Astrocyte of the cerebellum (primary cell): ENCODE data around the gene ACACA.

Experiments
- DNase-seq: peaks from one replicate; pipeline ENCODE4 v3.0.0-alpha.2; 2011; ENCODE audit warnings: low read depth
- H3K4me3 ChIP-seq: 2 replicates; pipeline ENCODE4 v1.5.1; 2011; ENCODE audit warnings: mild to moderate bottlenecking, low read depth, low read length, moderate library complexity
- in situ Hi-C: cut with HindIII; loops from 2 replicates; pipeline ENCODE4 v1.10.0; 2017; ENCODE audit warnings: low sequenced_read_pairs
- TF ChIP-seq, protein P1 (sequence below): IDR thresholded peaks from 2 replicates; pipeline ENCODE4 v1.5.1; 2012; ENCODE audit warnings: low read length, low read depth, moderate library complexity, mild to moderate bottlenecking; ENCODE audit errors: missing control alignments

ACACA gene

GRCh38 chr17:37292429-37293139 is 114.1 kb downstream of the ACACA start:
- in situ Hi-C loops: no loop called here
- DNase-seq: no peak
- TF ChIP-seq, protein P1, sequence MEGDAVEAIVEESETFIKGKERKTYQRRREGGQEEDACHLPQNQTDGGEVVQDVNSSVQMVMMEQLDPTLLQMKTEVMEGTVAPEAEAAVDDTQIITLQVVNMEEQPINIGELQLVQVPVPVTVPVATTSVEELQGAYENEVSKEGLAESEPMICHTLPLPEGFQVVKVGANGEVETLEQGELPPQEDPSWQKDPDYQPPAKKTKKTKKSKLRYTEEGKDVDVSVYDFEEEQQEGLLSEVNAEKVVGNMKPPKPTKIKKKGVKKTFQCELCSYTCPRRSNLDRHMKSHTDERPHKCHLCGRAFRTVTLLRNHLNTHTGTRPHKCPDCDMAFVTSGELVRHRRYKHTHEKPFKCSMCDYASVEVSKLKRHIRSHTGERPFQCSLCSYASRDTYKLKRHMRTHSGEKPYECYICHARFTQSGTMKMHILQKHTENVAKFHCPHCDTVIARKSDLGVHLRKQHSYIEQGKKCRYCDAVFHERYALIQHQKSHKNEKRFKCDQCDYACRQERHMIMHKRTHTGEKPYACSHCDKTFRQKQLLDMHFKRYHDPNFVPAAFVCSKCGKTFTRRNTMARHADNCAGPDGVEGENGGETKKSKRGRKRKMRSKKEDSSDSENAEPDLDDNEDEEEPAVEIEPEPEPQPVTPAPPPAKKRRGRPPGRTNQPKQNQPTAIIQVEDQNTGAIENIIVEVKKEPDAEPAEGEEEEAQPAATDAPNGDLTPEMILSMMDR: no peak
- H3K4me3 ChIP-seq: no peak overlapping the region

DNA sequence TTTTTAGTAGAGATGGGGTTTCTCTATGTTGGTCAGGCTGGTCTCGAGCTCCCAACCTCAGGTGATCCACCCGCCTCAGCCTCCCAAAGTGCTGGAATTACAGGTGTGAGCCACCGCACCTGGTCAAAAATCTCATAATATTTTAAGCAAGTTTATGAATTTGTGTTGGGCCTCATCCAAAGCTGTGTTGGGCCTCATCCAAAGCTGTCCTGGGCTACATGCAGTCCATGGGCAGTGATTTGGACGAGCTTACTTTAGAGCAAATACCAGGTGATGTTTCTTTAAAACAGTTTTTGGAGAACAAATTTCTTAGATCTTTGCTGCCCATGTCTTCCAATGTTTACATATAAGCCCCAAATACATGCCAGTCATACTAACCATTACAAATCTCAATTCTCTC is 115.3 kb downstream of the ACACA start:
- TF ChIP-seq, protein P1: no peak
- in situ Hi-C loops: no loop called here
- DNase-seq: no peak
- no peak overlapping the region for H3K4me3 ChIP-seq

- no peak for DNase-seq
- TF ChIP-seq, protein P1: no peak
- in situ Hi-C loops: no loop called here
Measured at GRCh38 chr17:37286430-37286829, 120.2 kb downstream of the ACACA start.

DNA sequence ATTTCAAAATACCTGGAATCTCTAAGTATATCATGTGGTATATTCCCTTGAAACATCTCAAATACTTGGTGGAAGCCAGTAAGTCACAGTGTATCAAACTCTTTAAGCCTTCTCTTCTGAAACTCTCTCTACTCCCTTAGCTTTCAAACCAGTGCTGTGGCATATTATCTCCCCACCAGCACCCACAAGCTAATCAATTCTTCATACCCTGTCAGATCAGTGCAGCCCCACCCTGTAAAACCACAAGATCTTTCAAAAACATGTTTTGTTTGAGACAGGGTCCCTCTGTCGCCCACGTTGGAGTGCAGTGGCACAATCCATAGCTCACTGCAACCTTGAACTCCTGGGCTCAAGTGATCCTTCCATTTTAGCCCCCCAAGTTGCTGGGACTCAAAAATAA is 122.4 kb downstream of the ACACA start:
- in situ Hi-C loops: no loop called here
- H3K4me3 ChIP-seq: no peak overlapping the region
- no peak for DNase-seq
- TF ChIP-seq, protein P1: no peak

More at GRCh38 chr17:37286430-37286829, 120.2 kb downstream of the ACACA start:
- no peak overlapping the region for H3K4me3 ChIP-seq

DNA sequence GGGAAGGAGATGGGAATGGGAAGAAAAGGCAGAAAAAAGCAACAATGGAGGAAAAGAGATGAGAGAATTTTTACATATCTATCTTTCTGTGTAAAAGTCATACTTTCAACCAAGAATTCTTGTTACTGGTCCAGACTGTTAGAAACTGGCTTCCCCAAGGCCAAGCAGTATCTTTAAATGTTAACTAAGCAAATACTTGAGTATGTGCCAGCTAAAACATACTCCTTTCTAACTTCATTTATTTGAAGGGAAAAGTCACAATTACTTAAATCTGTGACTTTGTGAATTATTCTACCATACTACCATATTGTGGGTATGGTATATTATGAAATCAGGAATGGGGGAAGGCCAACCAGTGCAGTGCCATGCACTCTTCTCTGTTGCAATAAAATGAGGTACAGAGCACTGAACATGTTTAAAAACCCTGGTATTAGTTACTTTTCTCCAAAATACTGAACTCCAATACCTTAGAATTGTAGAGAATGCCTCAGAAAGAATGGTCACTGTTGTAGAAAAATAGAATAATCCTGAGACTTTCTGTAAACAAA is 123.1 kb downstream of the ACACA start:
- in situ Hi-C loops: no loop called here
- TF ChIP-seq, protein P1: no peak
- no peak for DNase-seq
- H3K4me3 ChIP-seq: no peak overlapping the region

DNA sequence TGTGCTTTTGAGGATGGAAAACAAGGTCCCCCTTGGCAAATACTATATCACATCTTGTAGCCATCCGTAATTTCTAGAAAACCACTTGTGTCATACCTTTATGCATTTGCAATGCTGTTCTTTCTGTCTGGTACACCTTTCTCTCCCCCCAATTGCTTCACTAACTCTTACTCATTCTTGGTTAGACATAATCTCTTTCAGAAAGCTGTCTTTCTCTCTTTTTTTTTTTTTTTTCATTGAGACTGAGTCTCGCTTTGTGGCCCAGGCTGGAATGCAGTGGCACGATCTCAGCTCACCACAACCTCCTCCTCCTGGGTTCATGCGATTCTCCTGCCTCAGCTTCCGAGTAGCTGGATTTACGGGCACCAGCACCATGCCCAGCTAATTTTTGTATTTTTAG is 125.8 kb downstream of the ACACA start:
- TF ChIP-seq, protein P1: no peak
- DNase-seq: no peak
- H3K4me3 ChIP-seq: no peak overlapping the region
- in situ Hi-C loops: no loop called here
